ENCODE measurements around the gene SORCS1. TPM values are rescaled to one million over a fixed set of nuclear protein-coding genes. Genes with fewer than 3 reads are reported as not detected.

SORCS1 gene
- total RNA-seq, 4 donors from 2014 or later = 0.40 to 5.1 (median 2.5) TPM

DNA sequence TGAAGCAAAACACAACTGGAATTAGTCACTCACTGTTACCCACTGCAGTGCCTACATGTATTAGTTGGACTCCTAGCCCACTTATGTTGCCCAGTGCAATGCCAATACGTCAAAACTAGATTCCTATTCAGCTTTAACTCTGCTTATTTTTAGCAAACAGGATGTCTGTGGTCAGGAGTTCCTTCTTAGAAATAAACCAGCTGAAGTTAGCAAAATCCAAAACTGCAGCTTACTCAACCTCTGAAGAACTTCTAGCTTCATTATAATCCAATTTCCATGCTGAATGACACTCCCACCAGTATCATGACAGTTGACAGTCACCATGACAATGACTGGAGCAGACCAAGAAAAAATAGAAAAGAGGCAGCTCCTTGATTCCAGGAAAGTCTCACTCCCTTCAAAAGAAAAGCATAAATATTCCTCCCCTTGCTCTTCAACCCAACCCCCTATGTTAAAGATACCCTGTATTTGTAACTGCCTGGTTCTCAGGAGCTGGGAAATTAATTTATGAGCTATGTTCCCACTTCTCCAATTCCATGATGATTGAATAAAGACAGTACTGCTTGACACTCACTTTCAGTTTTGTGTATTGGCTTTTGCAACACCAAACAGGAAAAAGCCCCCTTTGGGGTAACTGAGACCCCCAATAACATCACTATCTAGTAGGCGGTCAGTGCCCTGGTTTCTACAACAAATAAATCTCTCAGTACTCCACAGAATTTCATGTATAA is 327.4 kb downstream of the SORCS1 start:
- TF ChIP-seq POLR2AphosphoS5 (IDR thresholded peaks at IDR 0.05) (no peak), CTCF (IDR thresholded peaks at IDR 0.05) (no peak), EP300 (IDR thresholded peaks at IDR 0.05; ENCODE audit: low read depth) (no peak), POLR2A (IDR thresholded peaks at IDR 0.05) (no peak)
- Histone ChIP-seq H3K4me3 (no peak overlapping the region), H3K27me3 (no peaks in the 10 kb centered on the region), H3K9me3 (no peaks in the 10 kb centered on the region), H3K36me3 (no peaks in the 10 kb centered on the region), H3K27ac (no peak overlapping the region), H3K4me1 (no peaks in the 10 kb centered on the region)
- intact Hi-C loops (cut with DNase I; ENCODE audit: low total_unique reads) = no loop called here
- no peak for DNase-seq
- in situ Hi-C loops (cut with MboI; ENCODE audit: low pct_ligation_motif_present in 1 of 4, low pct_unique_long_range_greater_than_20kb in 1 of 4, low sequenced_read_pairs in 3 of 4) = no loop called here
- 66 to 68% methylated on average over 2 of the region's 2 CpGs for WGBS, 2 donors (ENCODE audit: low coverage in 1 of 2)

DNA sequence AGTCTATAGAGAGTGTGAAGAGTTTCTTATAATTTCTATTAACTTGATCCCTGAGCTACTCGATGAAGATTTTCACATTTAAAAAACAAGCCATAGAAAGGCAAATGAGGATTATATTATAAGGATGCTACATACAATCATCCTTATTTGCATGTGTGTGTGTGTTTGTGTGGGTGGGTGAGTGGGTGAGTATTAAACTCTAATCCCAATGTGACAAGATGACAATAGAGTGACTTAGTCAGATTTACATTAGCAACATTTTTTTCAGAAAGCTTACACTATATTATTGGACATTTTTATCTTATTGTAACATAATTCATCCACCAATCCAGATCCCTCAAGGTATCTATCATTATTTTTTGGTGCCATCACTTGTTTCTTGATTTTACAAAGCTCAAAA is 331.7 kb downstream of the SORCS1 start:
- no peak for DNase-seq
- no peaks in the 10 kb centered on the region for H3K4me1 ChIP-seq
- H3K9me3 ChIP-seq = no peaks in the 10 kb centered on the region
- in situ Hi-C loops (cut with MboI; ENCODE audit: low pct_ligation_motif_present in 1 of 4, low pct_unique_long_range_greater_than_20kb in 1 of 4, low sequenced_read_pairs in 3 of 4) (no loop called here), intact Hi-C loops (cut with DNase I; ENCODE audit: low total_unique reads) (no loop called here)
- no peak for TF ChIP-seq EP300 (IDR thresholded peaks at IDR 0.05; ENCODE audit: low read depth)
- TF ChIP-seq POLR2A (IDR thresholded peaks at IDR 0.05) = no peak
- no peak for TF ChIP-seq POLR2AphosphoS5 (IDR thresholded peaks at IDR 0.05)
- no peak for TF ChIP-seq CTCF (IDR thresholded peaks at IDR 0.05)
- 84 to 92% methylated on average over 1 of the region's 1 CpG for WGBS, 2 donors (ENCODE audit: low coverage in 1 of 2)
- no peak overlapping the region for H3K27ac ChIP-seq
- H3K36me3 ChIP-seq = no peaks in the 10 kb centered on the region
- H3K27me3 ChIP-seq = no peaks in the 10 kb centered on the region
- H3K4me3 ChIP-seq = no peak overlapping the region

DNA sequence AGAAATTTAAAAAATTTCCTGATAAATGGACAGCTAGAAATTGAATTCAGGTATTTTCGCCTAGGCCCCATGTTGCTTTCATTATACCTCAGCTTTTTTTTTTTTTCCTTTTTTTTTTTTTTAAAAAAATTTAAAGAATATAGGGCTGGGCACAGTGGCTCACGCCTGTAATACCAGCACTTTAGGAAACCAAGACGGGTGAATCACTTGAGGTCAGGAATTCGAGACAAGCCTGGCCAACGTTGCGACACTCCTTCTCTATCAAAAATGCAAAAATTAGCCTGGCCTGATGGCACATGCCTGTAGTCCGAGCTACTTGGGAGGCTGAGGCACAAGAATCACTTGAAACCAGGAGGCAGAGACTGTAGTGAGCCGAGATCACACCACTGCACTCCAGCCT is 334.0 kb downstream of the SORCS1 start:
- in situ Hi-C loops (cut with MboI; ENCODE audit: low pct_ligation_motif_present in 1 of 4, low pct_unique_long_range_greater_than_20kb in 1 of 4, low sequenced_read_pairs in 3 of 4) = no loop called here
- no peak for TF ChIP-seq EP300 (IDR thresholded peaks at IDR 0.05; ENCODE audit: low read depth)
- intact Hi-C loops (cut with DNase I; ENCODE audit: low total_unique reads) = no loop called here

DNA sequence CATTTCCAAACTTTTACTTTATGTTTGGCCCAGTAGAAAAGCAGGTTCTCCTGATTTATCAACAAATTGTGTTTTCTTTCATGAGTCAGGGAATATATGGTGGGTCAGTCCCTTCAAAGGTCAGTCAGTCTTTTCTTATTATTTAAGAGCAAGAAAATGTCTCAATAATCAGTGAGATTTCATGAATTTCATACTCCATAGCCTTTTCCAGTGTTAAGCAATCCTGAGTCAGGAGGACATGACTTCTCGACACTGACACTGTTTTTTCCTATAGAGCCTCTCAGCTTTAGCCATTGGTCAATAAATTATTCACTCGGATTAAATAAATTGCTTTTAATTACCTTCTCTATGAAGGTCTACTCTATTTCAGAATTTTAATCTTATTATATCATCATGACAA is 334.5 kb downstream of the SORCS1 start:
- 84 to 85% methylated on average over 2 of the region's 2 CpGs for WGBS, 2 donors (ENCODE audit: low coverage in 1 of 2)
- Histone ChIP-seq H3K27ac (no peak overlapping the region), H3K36me3 (no peaks in the 10 kb centered on the region), H3K4me3 (no peak overlapping the region), H3K4me1 (peaks cover 0 to 2% (median 0%) of the 10 kb centered on the region in 4 donors), H3K9me3 (no peaks in the 10 kb centered on the region), H3K27me3 (no peaks in the 10 kb centered on the region)
- in situ Hi-C loops (cut with MboI; ENCODE audit: low pct_ligation_motif_present in 1 of 4, low pct_unique_long_range_greater_than_20kb in 1 of 4, low sequenced_read_pairs in 3 of 4) (no loop called here), intact Hi-C loops (cut with DNase I; ENCODE audit: low total_unique reads) (no loop called here)
- DNase-seq = no peak
- no peak for TF ChIP-seq EP300 (IDR thresholded peaks at IDR 0.05; ENCODE audit: low read depth)
- TF ChIP-seq CTCF (IDR thresholded peaks at IDR 0.05) = no peak
- TF ChIP-seq POLR2AphosphoS5 (IDR thresholded peaks at IDR 0.05) = no peak
- no peak for TF ChIP-seq POLR2A (IDR thresholded peaks at IDR 0.05)

More for the DNA sequence above, 334.0 kb downstream of the SORCS1 start:
- no peaks in the 10 kb centered on the region for H3K9me3 ChIP-seq
- WGBS, 2 donors (ENCODE audit: low coverage in 1 of 2) = 85 to 94% methylated on average over 3 to 8 of the region's 8 CpGs
- peaks cover 0 to 2% (median 0%) of the 10 kb centered on the region in 4 donors for H3K4me1 ChIP-seq
- DNase-seq = no peak
- no peak overlapping the region for H3K4me3 ChIP-seq
- no peaks in the 10 kb centered on the region for H3K36me3 ChIP-seq
- H3K27me3 ChIP-seq = no peaks in the 10 kb centered on the region
- H3K27ac ChIP-seq = no peak overlapping the region

GRCh38 chr10:106826716-106827115 is 337.8 kb downstream of the SORCS1 start:
- TF ChIP-seq POLR2AphosphoS5 (IDR thresholded peaks at IDR 0.05) = no peak
- no peak for TF ChIP-seq EP300 (IDR thresholded peaks at IDR 0.05; ENCODE audit: low read depth)
- TF ChIP-seq CTCF (IDR thresholded peaks at IDR 0.05) = no peak
- no peak for TF ChIP-seq POLR2A (IDR thresholded peaks at IDR 0.05)
- WGBS, 2 donors (ENCODE audit: low coverage in 1 of 2) = 27 to 43% methylated on average over 1 of the region's 1 CpG
- no peak overlapping the region for H3K4me3 ChIP-seq
- no peaks in the 10 kb centered on the region for H3K36me3 ChIP-seq
- H3K27me3 ChIP-seq = no peaks in the 10 kb centered on the region
- in situ Hi-C loops (cut with MboI; ENCODE audit: low pct_ligation_motif_present in 1 of 4, low pct_unique_long_range_greater_than_20kb in 1 of 4, low sequenced_read_pairs in 3 of 4) = no loop called here
- peaks cover 0 to 2% (median 0%) of the 10 kb centered on the region in 4 donors for H3K4me1 ChIP-seq
- intact Hi-C loops (cut with DNase I; ENCODE audit: low total_unique reads) = no loop called here
- H3K27ac ChIP-seq = no peak overlapping the region
- no peak for DNase-seq
- no peaks in the 10 kb centered on the region for H3K9me3 ChIP-seq
